ENCODE data around the gene TRMT2B.

Gene TRMT2B

DNA sequence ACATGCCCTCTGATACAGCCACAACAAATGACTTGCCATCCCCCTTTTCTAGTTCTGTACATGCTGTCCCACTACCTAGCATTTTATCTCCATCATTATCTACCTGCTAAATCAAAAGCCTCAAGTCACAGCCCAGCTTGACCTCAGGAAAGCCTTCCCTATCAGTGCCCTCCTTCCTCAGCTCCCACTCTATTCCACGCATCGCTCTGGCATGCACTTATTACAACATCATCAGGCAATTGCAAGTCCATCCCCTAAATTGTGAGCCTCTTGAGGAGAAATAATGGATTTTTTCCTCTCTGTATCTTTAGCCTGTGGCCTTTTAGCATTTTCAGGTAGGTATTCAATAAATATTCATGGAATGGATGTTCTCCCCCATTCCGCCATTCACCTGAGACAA is 76.7 kb downstream of the TRMT2B start:
- TF ChIP-seq, protein P1, sequence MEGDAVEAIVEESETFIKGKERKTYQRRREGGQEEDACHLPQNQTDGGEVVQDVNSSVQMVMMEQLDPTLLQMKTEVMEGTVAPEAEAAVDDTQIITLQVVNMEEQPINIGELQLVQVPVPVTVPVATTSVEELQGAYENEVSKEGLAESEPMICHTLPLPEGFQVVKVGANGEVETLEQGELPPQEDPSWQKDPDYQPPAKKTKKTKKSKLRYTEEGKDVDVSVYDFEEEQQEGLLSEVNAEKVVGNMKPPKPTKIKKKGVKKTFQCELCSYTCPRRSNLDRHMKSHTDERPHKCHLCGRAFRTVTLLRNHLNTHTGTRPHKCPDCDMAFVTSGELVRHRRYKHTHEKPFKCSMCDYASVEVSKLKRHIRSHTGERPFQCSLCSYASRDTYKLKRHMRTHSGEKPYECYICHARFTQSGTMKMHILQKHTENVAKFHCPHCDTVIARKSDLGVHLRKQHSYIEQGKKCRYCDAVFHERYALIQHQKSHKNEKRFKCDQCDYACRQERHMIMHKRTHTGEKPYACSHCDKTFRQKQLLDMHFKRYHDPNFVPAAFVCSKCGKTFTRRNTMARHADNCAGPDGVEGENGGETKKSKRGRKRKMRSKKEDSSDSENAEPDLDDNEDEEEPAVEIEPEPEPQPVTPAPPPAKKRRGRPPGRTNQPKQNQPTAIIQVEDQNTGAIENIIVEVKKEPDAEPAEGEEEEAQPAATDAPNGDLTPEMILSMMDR (conservative IDR thresholded peaks at IDR 0.05), result no peak
- H3K27ac ChIP-seq, result no peak overlapping the region

DNA sequence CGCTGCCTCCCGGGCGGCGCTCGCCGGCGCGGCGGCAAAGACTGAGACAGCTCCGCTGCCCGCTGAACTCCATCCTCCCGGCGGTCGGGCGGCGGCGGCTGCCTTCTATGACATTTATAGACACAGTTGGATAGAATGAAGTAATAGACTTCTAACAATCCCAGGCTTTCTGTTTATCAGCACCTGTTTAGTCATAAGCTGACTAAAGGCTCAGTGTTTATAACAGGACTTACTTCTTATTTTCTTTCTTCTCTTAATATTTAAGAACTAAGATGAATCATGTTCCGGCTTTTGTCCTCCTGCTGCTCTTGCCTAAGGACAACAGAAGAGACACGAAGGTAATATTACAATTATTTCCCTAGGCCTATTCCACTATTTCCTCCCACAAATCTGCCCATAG is 78.5 kb downstream of the TRMT2B start:
- no peak overlapping the region for H3K27ac ChIP-seq
- TF ChIP-seq, protein P1 (conservative IDR thresholded peaks at IDR 0.05), result no peak

DNA sequence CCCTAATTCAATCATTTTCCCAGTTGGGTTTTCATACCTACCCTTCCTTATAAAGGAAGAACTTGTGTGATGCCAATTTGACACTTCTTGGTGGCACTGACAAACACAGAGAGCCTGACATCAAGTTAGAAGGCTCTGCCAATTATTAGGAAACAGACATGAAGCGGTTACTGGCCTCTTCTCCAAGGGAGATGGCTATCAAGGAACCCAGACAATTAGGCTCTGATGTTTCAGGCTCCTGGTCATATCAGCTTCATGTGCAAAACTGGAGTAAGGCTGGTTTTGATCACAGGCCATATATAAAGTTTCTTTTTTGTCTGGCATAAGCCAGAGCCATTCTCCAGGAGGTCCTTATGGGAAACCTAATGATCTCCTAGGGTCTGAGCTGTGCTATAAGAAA is 82.0 kb downstream of the TRMT2B start:
- no peak overlapping the region for H3K27ac ChIP-seq
- TF ChIP-seq, protein P1 (conservative IDR thresholded peaks at IDR 0.05), result no peak

DNA sequence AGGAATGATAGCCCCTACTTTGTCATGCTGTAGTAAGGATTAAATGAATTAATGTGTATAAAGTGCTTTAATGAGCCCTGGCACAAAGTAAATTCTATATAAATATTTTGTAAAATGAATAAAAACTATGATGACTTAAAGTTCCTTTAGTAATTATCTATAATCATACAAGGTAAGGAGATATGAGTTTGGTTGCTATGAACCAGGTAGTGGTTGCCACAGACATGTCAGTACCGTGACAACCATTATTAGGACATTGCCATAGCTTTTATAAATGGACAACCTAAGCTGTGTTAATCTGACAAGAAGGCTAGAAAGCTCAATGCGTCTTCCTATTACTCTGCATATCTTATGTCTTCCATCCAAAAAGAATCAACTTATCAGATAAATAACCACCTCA is 82.5 kb downstream of the TRMT2B start, which contains the start of gene ARL13A:
Gene ARL13A (plus strand): TSS at position 301 of the 400 bp plus-strand sequence. CDS start 3,982 bp downstream, outside the sequence.
- TF ChIP-seq, protein P1 (conservative IDR thresholded peaks at IDR 0.05), result no peak
- H3K27ac ChIP-seq, result no peak within 1 kb of the TSS

DNA sequence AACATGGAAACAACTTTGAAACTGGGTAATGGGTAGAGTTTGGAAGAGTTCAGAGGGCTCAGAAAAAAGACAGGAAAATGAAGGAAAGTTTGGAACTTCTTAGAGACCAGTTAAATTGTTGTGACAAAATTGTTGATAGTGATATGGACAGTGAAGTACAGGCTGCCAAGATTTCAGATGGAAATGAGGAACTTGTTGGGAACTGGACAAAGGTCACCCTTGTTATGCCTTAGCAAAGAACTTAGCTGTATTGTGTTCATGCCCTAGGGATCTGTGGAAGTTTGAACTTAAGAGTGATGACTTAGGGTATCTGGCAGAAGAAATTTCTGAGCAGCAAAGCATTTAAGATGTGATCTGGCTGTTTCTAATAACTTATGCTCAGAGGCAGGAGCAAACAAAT is 87.5 kb downstream of the TRMT2B start:
- TF ChIP-seq, protein P1 (conservative IDR thresholded peaks at IDR 0.05), result no peak
- no peak overlapping the region for H3K27ac ChIP-seq

DNA sequence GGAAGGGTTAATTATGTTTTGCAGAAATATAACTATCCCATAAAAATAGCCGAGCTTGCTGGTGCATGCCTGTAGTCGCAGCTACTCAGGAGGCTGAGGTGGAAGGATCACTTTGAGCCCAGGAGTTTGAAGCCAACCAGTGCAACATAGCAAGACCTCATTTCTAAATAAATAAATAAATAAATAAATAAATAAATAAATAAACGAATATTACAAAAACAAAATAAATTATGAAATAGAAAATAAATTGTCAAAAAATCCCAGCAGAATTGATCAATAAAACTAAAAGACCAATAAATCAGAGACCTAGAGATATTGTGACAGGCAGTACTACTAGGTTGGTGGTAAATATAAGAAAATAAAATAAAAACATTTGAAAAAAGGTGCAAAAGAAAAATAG is 89.1 kb downstream of the TRMT2B start:
- H3K27ac ChIP-seq, result no peak overlapping the region
- TF ChIP-seq, protein P1 (conservative IDR thresholded peaks at IDR 0.05), result no peak
